ENCODE measurements around the gene GGT7. TPM values are rescaled to one million over a fixed set of nuclear protein-coding genes. Genes with fewer than 3 reads are reported as not detected.

The GGT7 gene
- total and polyA plus RNA-seq, 2 of the 4 experiments (the other 2 are of a cell fraction), result 3.4 to 25.9 TPM

GRCh38 chr20:34861386-34862084 is 11.1 kb downstream of the GGT7 start:
- H4K8ac ChIP-seq (ENCODE audit: low read depth in 2 of 2, low read length in 2 of 2), result no peak overlapping the region
- no peak overlapping the region for H3K4ac ChIP-seq (ENCODE audit: low read depth, low read length)
- no peak for DNase-seq
- H3K23ac ChIP-seq (ENCODE audit: low read depth, low read length), result no peak overlapping the region
- ChIA-PET POLR2A (ENCODE audit: unreplicated experiment) (no interaction called here), CTCF (no interaction called here)
- no peak overlapping the region for H3K4me3 ChIP-seq (ENCODE audit: insufficient read depth, low read depth, low read length)
- H4K20me1 ChIP-seq (ENCODE audit: insufficient read depth, low read length), result no peaks in the 10 kb centered on the region; the same call in 1 of the 2 replicates
- dilution Hi-C loops (cut with HindIII; ENCODE audit: low sequenced_read_pairs, unreplicated experiment) (no loop called here), in situ Hi-C loops (cut with MboI; ENCODE audit: low sequenced_read_pairs) (loop anchor here (25.0 kb wide), 1 partner anchor 401 kb away; no protein-coding TSS in a partner anchor), intact Hi-C loops (cut with micrococcal nuclease) (no loop called here)
- no TSS peak for BruUV-seq (replicated peaks)
- H2BK120ac ChIP-seq (ENCODE audit: low read depth, low read length), result no peak overlapping the region
- peaks cover 3 to 4% of the 10 kb centered on the region in 2 experiments; a peak in 2 of 4 replicates for H3K79me1 ChIP-seq (ENCODE audit: low read depth in 1 of 2, low read length in 2 of 2)
- H2BK20ac ChIP-seq (ENCODE audit: low read depth, low read length), result no peak overlapping the region
- no peak overlapping the region for H2BK5ac ChIP-seq (ENCODE audit: low read depth, low read length, poor library complexity, severe bottlenecking)
- H2AK9ac ChIP-seq (replicated peaks; ENCODE audit: low read depth, low read length, poor library complexity), result no peak overlapping the region
- no peak overlapping the region for H3K18ac ChIP-seq (ENCODE audit: low read depth, low read length)
- no peaks in the 10 kb centered on the region for H3K27me3 ChIP-seq (ENCODE audit: control insufficient read depth, insufficient read depth, low read length)
- H3K9ac ChIP-seq (ENCODE audit: low read depth, low read length), result no peak overlapping the region
- H3K9me3 ChIP-seq (ENCODE audit: control insufficient read depth, insufficient read depth, low read length), result no peaks in the 10 kb centered on the region
- no peak overlapping the region for H3K27ac ChIP-seq (ENCODE audit: insufficient read depth, low read length)
- H3K4me2 ChIP-seq (ENCODE audit: low read depth, low read length), result no peak overlapping the region
- H3K14ac ChIP-seq (replicated peaks; ENCODE audit: low read depth, low read length), result no peak overlapping the region
- no peak overlapping the region for H3K56ac ChIP-seq (ENCODE audit: extremely low read depth, insufficient read depth, low read length)
- no peak overlapping the region for H4K5ac ChIP-seq (ENCODE audit: low read depth, low read length)
- no peak overlapping the region for H2AFZ ChIP-seq (replicated peaks; ENCODE audit: low read length, poor library complexity)
- H2BK15ac ChIP-seq (ENCODE audit: low read depth, low read length), result no peak overlapping the region
- no peak for ATAC-seq (ENCODE audit: low read depth)
- no peak overlapping the region for H2AK5ac ChIP-seq (ENCODE audit: low read depth, low read length)
- H3K4me1 ChIP-seq (ENCODE audit: control insufficient read depth, insufficient read depth, low read length), result no peaks in the 10 kb centered on the region
- 0 out of 2 replicates have a peak, but pooled peaks cover 5% of the 10 kb centered on the region for H3K9me1 ChIP-seq (ENCODE audit: insufficient read depth, low read length)
- no peak overlapping the region for H4K91ac ChIP-seq (ENCODE audit: insufficient read depth, low read depth, low read length)
- WGBS, 2 experiments (ENCODE audit: extremely low coverage in 2 of 2, insufficient read length in 1 of 2), result no CpG with 5 or more reads among the region's 7 CpGs
- H3K36me3 ChIP-seq (ENCODE audit: control insufficient read depth, insufficient read depth, low read length), result peaks cover 29% of the 10 kb centered on the region
- no peak for TF ChIP-seq MXI1 (IDR thresholded peaks at IDR 0.05; ENCODE audit: borderline replicate concordance, low read depth, low read length)
- no peak for TF ChIP-seq MAFK (IDR thresholded peaks at IDR 0.05; ENCODE audit: low read depth, low read length)
- TF ChIP-seq NFE2L2 (IDR thresholded peaks at IDR 0.05; ENCODE audit: low read depth, low read length), result no peak
- TF ChIP-seq RCOR1 (IDR thresholded peaks at IDR 0.05; ENCODE audit: insufficient replicate concordance, low read length), result no peak
- no peak for TF ChIP-seq ELK1 (IDR thresholded peaks at IDR 0.05; ENCODE audit: borderline replicate concordance, low read depth, low read length)
- TF ChIP-seq CTCF (conservative IDR thresholded peaks at IDR 0.05; ENCODE audit: low read depth, low read length), result no peak
- no peak for TF ChIP-seq CHD1 (IDR thresholded peaks at IDR 0.05; ENCODE audit: low read depth, low read length)
- no peak for TF ChIP-seq USF2 (IDR thresholded peaks at IDR 0.05; ENCODE audit: low read depth, low read length)
- no peak for TF ChIP-seq BHLHE40 (IDR thresholded peaks at IDR 0.05; ENCODE audit: low read depth, low read length)
- no peak for TF ChIP-seq MAZ (IDR thresholded peaks at IDR 0.05; ENCODE audit: borderline replicate concordance, low read depth, low read length)
- no peak for TF ChIP-seq RFX5 (IDR thresholded peaks at IDR 0.05; ENCODE audit: low read depth, low read length)
- no peak for TF ChIP-seq RAD21 (IDR thresholded peaks at IDR 0.05; ENCODE audit: low read length)
- no peak for TF ChIP-seq SMC3 (IDR thresholded peaks at IDR 0.05; ENCODE audit: low read depth, low read length)
- no peak for TF ChIP-seq FOS (IDR thresholded peaks at IDR 0.05; ENCODE audit: low read depth, low read length)
- no peak for TF ChIP-seq POLR2A (IDR thresholded peaks at IDR 0.05; ENCODE audit: low read depth, low read length)
- no peak for TF ChIP-seq CEBPB (IDR thresholded peaks at IDR 0.05; ENCODE audit: low read depth, low read length)
